Activated CD4-positive, alpha-beta T cell treated with anti-CD3 and anti-CD28 coated beads, Interleukin-2, amount 50 U/mL, for 4 hours (primary cell): Measurements from ENCODE around the gene CROCC.
A peak's percentile ranks its signal among the peaks of the same experiment; 100 is the strongest.
"Not testable (repeated sequence)": the region's sequence is repeated elsewhere in the genome, so short reads cannot be mapped to it uniquely, and the experiment has no call there.

Experiments used
- DNase-seq, 2 experiments: peaks; one replicate each; pipeline ENCODE4 v3.0.0-alpha.2; 2020

The CROCC gene, protein sequence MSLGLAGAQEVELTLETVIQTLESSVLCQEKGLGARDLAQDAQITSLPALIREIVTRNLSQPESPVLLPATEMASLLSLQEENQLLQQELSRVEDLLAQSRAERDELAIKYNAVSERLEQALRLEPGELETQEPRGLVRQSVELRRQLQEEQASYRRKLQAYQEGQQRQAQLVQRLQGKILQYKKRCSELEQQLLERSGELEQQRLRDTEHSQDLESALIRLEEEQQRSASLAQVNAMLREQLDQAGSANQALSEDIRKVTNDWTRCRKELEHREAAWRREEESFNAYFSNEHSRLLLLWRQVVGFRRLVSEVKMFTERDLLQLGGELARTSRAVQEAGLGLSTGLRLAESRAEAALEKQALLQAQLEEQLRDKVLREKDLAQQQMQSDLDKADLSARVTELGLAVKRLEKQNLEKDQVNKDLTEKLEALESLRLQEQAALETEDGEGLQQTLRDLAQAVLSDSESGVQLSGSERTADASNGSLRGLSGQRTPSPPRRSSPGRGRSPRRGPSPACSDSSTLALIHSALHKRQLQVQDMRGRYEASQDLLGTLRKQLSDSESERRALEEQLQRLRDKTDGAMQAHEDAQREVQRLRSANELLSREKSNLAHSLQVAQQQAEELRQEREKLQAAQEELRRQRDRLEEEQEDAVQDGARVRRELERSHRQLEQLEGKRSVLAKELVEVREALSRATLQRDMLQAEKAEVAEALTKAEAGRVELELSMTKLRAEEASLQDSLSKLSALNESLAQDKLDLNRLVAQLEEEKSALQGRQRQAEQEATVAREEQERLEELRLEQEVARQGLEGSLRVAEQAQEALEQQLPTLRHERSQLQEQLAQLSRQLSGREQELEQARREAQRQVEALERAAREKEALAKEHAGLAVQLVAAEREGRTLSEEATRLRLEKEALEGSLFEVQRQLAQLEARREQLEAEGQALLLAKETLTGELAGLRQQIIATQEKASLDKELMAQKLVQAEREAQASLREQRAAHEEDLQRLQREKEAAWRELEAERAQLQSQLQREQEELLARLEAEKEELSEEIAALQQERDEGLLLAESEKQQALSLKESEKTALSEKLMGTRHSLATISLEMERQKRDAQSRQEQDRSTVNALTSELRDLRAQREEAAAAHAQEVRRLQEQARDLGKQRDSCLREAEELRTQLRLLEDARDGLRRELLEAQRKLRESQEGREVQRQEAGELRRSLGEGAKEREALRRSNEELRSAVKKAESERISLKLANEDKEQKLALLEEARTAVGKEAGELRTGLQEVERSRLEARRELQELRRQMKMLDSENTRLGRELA (N-terminal part only)

GRCh38 chr1:16921391-16922185 lies at the start of gene CROCC:
Gene CROCC, plus strand, starts transcription at chr1:16921931. Its CDS starts 88 bp downstream, at chr1:16922019.
- no peak for DNase-seq

GRCh38 chr1:16872152-16873075 lies 49.3 kb upstream of the CROCC start:
- DNase-seq, result peak in 1 of 2 experiments; percentile 19

GRCh38 chr1:16873076-16873879 lies 48.5 kb upstream of the CROCC start:
- DNase-seq, result peak in 1 of 2 experiments; percentile 24

DNA sequence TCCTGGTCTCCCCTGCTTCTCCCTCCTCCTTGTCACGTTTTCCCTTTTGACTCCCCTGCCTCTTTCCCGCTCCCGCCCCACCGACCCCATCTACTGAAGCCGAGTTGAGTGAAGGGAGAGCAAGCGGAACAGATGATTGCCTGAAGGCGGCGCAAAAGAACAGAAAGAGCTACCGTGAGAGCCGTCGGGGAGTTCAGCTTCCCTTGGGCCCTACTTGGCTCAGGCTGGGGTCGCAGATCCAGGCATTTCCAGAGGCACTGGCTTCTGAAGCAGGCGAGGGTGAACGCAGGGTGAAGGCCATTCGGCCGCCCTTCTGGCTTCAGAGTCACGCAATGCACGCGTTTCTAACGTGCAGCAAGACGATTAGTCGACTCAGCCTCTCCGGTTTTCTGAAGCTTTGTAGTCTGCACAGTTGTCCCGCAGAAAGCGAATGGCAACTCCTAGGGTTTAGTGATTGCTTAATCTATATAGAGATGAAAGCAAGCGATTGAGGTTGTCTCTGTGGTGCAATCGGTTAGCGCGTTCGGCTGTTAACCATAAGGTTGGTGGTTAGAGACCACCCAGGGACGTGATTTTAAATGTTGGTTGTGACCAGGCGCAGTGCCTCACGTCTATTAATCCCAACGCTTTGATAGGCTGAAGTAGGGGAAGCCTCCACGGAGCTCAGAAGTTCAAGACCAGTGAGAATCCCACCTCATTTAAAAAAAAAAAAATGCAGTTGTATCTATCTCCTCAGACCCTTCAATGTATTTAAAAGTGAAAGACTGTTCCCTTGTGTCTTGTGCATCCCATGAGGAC lies 46.6 kb upstream of the CROCC start:
- DNase-seq, result not testable (repeated sequence)

DNA sequence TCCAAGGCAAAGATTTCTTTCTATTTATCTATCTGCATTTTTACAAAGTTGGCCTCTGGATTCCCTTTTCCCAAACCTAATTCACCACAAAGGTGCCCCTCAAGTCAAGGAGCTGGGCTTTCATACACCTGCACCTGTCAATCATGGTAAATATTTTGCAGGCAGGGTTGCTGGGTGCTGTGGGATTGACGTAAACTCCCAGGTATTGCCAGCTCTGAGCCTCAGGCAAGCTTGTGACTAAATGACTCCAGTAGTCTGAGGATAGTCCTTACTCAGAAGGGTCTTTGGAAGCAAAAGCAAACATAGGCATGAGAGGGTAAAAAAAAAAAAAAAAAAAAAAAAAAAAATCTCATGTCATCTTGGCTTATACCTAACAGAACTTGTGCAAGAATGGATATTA lies 40.0 kb upstream of the CROCC start:
- DNase-seq, result not testable (repeated sequence)

GRCh38 chr1:16882986-16883385 lies 38.7 kb upstream of the CROCC start:
- no peak for DNase-seq

DNA sequence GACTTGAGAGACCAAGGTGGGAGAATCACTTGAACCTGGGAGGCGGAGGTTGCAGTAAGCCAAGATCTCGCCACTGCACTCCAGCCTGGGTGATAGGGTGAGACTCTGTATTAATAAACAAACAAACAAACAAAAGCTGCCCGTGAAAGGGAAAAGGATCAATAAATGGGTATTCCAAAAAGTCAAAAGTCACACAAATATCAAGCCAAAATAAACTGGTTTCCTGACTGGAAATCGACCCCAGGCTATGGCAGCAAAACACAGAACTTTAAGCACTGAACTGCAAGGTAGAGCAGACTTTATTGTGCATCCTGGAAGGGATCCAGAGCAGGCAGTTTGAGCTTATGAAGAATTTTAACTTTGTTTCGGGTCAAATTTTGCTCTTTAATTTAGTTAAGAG lies 37.2 kb upstream of the CROCC start:
- not testable (repeated sequence) for DNase-seq

DNA sequence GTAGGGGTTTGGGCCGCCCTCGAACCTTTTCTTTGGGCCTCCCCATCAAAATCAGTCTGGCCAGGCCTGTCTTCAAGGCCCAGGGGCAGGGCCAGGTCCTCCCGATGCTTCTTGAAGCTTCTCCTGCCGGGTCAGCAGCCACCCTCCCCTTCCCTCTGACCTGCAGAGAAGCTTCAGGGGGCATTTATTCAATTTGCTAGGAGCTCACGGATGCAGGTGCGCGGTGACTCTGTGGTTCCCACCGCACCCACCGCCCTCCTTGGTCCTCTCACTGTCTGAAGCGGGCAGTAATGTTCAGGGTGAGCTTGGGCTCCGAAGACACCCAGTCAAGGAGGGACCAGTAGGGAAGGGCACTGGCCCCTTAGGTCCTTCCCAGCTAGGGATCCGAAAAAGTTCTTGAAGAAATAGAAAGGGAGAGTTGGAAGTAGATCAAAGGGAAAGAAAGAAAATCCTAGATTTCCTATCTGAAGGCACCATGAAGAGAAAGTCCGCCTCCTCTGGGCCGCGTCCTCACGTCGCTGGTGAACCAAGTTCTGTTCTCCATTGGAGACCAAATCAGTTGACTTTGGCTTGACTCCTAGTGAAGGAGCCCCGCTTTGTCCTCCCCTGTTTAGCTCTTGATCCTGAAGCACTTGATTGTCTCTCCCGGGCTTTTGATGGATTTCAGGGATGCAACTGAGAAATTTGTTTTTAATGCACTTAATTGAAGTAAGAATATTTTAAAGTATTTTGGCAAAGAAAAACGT lies 34.7 kb upstream of the CROCC start:
- DNase-seq, result no peak

- peak; percentile 41 to 46 for DNase-seq
Observed at GRCh38 chr1:16888860-16889816, 32.6 kb upstream of the CROCC start.

- DNase-seq, result not testable (repeated sequence)
Observed at GRCh38 chr1:16890539-16891021, 31.2 kb upstream of the CROCC start.

DNA sequence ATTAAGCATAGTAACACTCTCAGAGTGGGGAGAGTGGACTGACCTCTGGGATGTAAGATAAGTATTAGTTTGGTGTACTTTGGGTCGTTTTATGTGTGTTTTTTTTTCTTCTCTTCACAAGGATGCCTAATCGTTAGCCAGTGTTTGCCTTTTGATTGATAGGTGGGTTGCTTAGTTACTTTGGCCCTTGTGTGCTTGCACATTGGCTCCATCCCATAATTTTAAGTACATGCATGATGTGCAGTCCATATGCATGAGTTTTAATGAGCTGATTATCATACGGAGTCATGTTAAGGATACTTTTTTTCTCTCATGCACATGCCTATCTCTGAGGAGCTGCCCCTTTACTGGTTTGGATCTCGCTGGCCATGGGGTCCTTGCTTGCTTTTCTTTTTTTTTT lies 30.7 kb upstream of the CROCC start:
- not testable (repeated sequence) for DNase-seq

GRCh38 chr1:16892978-16893525 lies 28.7 kb upstream of the CROCC start:
- not testable (repeated sequence) for DNase-seq

- not testable (repeated sequence) for DNase-seq
Observed at GRCh38 chr1:16893796-16894195, 27.9 kb upstream of the CROCC start.

- not testable (repeated sequence) for DNase-seq
Observed at GRCh38 chr1:16894338-16894737, 27.4 kb upstream of the CROCC start.

DNA sequence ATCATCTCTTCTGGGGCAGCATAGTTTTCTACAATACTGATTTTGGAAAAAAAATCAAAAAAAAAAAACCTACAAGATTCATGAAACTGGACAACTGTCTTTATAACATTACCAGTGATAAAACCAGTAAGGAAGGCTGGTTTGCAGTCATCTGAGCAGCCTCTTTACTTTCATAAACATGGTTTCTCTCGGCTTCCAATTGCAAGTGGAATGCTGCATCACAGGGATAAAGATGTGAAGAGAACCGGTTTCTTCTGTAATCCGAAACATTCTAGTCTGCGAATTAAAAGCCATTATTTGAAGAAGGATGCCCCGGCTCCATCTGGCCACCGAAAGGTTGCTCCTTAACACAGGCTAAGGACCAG lies 26.5 kb upstream of the CROCC start:
- DNase-seq, result not testable (repeated sequence)

DNA sequence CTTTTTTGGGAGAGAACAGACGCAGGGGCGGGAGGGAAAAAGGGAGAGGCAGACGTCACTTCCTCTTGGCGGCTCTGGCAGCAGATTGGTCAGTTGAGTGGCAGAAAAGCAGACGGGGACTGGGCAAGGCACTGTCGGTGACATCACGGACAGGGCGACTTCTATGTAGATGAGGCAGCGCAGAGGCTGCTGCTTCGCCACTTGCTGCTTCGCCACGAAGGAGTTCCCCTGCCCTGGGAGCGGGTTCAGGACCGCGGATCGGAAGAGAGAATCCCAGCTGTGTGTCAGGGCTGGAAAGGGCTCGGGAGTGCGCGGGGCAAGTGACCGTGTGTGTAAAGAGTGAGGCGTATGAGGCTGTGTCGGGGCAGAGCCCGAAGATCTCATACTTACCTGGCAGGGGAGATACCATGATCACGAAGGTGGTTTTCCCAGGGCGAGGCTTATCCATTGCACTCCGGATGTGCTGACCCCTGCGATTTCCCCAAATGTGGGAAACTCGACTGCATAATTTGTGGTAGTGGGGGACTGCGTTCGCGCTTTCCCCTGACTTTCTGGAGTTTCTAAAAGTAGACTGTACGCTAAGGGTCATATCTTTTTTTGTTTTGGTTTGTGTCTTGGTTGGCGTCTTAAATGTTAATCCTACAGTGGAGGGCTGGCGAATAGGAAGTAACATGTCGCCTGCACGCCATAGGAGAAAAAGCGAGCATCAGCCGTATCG lies 26.0 kb upstream of the CROCC start, which contains the start of gene RNU1-2:
Gene RNU1-2 (plus strand): TSS at position 383 of the 718 bp plus-strand sequence.
- peak; percentile 72 to 74 for DNase-seq
